ENCODE data around the gene KRTAP4-12.
"Not testable (repeated sequence)": the region's sequence is repeated elsewhere in the genome, so short reads cannot be mapped to it uniquely, and the experiment has no call there.

KRTAP4-12 gene

GRCh38 chr17:41084100-41084856, 39.7 kb downstream of the KRTAP4-12 start, which contains the start of gene KRTAP4-7:
Gene KRTAP4-7, plus strand, starts transcription at chr17:41084150. Its CDS starts 57 bp downstream, at chr17:41084207.
- DNase-seq, result not testable (repeated sequence)

DNA sequence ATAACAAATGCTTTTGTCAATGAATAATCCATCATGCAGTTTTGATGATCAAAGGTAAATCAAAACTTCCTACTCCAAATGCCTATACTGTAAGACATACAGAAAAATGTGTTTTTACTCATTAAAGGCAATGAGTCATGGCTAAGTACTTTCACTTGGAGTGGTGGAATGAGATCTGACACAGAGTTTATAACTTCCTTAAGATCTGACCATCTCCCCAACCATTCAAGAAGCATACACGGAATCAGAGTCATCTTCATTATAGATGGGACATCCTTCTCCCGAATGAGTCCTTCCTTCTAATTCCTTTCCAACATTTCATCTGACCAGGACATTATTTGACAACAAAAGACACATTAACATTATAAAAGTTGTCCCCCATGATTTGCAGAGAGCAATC, 40.6 kb downstream of the KRTAP4-12 start:
- DNase-seq, result not testable (repeated sequence)

- DNase-seq, result no peak
Observed at GRCh38 chr17:41082626-41083025, 41.4 kb downstream of the KRTAP4-12 start.

DNA sequence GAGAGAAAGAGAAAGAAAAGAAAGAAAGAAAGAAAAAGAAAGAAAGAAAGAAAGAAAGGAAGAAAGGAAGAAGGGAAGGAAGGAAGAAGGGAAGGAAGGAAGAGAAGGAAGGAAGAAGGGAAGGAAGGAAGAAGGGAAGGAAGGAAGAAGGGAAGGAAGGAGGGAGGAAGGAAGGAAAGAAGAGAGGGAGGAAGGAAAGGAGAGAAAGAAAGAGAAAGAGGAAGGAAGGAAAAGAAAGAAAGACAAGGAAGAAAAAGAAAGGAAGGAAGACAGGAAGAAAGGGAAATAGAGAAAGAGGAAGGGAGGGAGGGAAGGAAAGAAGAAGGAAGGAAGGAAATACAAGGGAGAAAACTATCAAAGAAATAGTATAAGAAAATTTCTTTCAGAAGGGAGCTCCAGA, 47.2 kb downstream of the KRTAP4-12 start:
- DNase-seq, result no peak

DNA sequence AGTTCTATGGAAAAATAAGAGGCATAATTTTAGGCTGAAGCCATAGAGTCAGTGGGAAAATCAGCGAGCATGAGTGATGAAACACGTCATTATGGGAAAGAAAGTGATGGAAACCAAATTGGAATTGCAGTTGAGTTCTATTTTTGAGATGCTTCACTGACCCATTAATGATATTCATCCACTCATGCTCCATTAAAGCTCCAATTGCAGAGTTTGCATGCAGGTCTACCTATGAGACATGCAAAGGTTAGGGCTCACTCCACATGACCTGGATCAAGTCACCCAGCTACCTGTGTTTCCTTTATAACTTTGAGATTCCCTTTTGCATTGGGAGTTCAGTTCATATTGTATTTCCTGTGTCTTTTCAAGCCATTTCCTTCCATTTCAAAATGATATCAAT, 50.3 kb downstream of the KRTAP4-12 start:
- no peak for DNase-seq
